ENCODE data around the gene SNX11. TPM values are rescaled to one million over a fixed set of nuclear protein-coding genes. Genes with fewer than 3 reads are reported as not detected.
"Not testable (repeated sequence)": the region's sequence is repeated elsewhere in the genome, so short reads cannot be mapped to it uniquely, and the experiment has no call there.

The SNX11 gene, protein sequence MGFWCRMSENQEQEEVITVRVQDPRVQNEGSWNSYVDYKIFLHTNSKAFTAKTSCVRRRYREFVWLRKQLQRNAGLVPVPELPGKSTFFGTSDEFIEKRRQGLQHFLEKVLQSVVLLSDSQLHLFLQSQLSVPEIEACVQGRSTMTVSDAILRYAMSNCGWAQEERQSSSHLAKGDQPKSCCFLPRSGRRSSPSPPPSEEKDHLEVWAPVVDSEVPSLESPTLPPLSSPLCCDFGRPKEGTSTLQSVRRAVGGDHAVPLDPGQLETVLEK
- 9.8 TPM for total RNA-seq

GRCh38 chr17:48107137-48108055, at the start of gene SNX11:
Gene SNX11, plus strand, starts transcription at chr17:48107766. Its CDS starts 4,278 bp downstream, at chr17:48112044.
- no peak for FAIRE-seq
- DNase-seq (ENCODE audit: low spot score in 2 of 2): peak; percentile 74 to 82

DNA sequence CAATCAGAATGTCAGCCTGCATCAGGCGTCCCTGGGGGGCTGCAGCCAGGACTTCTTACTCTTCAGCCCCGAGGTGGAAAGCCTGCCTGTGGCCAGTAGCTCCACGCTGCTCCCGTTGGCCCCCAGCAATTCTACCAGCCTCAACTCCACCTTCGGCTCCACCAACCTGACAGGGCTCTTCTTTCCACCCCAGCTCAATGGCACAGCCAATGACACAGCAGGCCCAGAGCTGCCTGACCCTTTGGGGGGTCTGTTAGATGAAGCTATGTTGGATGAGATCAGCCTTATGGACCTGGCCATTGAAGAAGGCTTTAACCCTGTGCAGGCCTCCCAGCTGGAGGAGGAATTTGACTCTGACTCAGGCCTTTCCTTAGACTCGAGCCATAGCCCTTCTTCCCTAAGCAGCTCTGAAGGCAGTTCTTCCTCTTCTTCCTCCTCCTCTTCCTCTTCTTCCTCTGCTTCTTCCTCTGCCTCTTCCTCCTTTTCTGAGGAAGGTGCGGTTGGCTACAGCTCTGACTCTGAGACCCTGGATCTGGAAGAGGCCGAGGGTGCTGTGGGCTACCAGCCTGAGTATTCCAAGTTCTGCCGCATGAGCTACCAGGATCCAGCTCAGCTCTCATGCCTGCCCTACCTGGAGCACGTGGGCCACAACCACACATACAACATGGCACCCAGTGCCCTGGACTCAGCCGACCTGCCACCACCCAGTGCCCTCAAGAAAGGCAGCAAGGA, 49.0 kb upstream of the SNX11 start:
- FAIRE-seq (no peak), DNase-seq (ENCODE audit: low spot score in 2 of 2) (no peak)

- FAIRE-seq (no peak), DNase-seq (ENCODE audit: low spot score in 2 of 2) (no peak)
Observed at GRCh38 chr17:48059125-48059668, 48.4 kb upstream of the SNX11 start.

GRCh38 chr17:48060249-48060648, 47.3 kb upstream of the SNX11 start:
- FAIRE-seq: no peak

DNA sequence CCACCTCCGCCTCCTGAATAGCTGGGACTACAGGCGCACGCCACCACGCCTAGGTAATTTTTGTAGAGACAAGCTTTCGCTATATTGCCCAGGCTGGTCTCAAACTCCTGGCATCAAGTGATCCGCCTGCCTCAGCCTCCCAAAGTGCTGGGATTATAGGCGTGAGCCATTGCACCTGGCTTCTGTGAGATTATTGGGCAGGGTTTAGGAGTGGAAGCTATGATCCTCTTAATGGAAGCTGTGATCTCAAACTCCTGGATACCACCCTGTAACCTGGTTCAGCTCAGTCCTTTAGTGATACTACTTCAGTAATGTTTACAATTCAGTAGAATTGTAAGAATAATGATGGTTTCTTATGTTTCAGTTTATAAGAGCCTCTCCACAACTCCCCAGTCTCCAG, 45.3 kb upstream of the SNX11 start:
- DNase-seq (ENCODE audit: low spot score in 2 of 2) (no peak), FAIRE-seq (no peak)

More at GRCh38 chr17:48060249-48060648, 47.3 kb upstream of the SNX11 start:
- no peak for DNase-seq (ENCODE audit: low spot score in 2 of 2)

DNA sequence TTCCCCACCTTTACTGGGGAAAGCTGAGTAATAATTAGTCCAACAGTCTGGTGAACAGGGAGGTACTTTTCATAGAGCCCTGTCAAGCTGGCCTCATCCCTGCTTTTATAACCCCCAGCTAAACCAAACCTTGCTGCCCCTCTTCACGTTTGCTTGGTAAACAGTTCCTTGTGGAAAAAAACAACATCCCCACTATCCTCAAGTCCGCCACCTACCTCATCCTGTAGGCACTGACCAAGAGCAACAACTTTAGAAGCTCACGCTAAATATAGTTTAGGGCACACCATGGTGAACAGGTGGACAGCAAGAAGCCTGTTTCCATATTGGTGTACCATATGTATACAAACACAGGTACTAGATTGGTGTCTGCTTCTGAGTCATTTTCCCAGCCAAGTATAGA, 42.9 kb upstream of the SNX11 start:
- no peak for DNase-seq (ENCODE audit: low spot score in 2 of 2)
- FAIRE-seq: no peak

DNA sequence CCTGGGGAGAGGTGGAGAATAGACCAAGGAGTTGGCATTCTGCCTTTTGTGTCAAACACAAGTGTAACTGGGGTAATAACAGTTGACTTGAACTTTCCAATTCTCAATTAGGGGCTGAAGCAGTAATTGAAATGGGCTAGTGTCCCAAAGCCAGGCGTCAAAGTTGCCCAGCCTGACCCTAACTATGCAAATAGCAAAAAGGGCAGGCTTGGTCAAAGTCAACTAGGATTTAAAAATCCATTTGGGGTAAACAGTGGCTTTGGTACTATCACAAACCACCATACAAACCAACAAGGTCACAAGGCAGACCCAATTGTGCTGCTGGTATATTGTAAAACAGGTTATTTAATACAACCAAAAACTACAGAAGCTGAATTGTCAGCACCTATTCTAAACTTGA, 41.4 kb upstream of the SNX11 start:
- no peak for DNase-seq (ENCODE audit: low spot score in 2 of 2)

DNA sequence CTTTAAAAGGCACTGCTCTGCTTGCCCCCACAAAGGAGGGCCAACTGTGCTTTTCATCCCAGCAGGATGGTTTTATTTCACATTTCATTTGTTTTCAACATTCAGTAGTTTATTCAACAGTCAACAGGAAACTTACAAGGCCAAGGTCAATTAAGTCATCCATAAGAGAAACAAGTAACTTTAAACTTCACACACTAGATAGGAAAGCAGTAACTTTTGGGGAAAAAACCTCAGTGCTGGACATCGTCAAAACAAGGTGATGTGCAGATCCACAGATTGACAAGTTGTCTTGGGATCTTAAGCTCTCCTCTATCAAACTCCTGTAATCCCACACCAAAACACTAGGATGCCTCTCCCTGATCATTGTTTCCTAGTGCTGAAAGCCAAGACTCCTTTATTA, 40.9 kb upstream of the SNX11 start:
- no peak for FAIRE-seq
- no peak for DNase-seq (ENCODE audit: low spot score in 2 of 2)

More for the DNA sequence above, 41.4 kb upstream of the SNX11 start:
- no peak for FAIRE-seq

GRCh38 chr17:48067245-48067644, 40.3 kb upstream of the SNX11 start:
- DNase-seq (ENCODE audit: low spot score in 2 of 2) (no peak), FAIRE-seq (no peak)

- not testable (repeated sequence) for FAIRE-seq; DNase-seq (ENCODE audit: low spot score in 2 of 2)
Observed at GRCh38 chr17:48067808-48068207, 39.8 kb upstream of the SNX11 start.

DNA sequence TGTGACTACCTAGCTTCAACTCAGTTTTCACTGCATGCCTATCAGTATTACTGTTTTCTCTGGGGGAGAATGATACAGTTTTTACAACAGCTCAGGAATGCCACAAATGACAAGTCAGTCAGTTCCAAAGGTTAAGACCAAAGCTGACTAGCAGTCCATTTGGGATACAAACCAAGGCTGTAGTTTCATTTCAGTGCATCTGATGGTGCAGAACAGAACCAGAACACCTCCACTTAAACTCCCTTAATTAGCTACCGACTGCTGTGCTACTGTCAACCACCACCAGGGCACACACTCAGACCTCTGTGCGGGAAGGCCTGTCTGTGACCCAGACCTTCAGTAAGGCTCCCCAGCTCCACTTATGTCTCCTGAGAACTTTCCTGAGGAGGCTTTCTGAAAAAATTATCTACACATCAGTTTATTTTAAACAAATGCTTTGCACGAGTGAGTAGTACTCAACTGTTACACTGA, 39.0 kb upstream of the SNX11 start:
- FAIRE-seq: no peak
- DNase-seq (ENCODE audit: low spot score in 2 of 2): no peak

DNA sequence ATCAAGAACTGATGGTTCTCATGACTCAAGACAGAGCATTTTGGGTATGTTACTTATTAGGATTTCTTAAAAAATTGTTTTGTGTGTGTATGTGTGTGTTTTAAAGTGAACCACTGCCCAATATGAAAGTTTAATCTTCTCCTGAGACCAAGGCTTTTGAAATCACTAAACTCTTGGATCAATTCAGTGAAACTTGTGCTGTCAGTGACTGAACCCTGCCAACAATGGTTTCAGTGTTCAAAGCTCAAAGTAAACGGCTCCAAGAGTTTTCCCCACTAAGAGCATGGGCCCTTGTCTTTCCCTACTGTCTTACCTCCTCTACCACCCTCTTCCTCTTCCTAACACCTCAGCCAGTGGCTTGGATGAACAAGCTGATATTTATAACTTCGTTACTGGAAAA, 37.4 kb upstream of the SNX11 start:
- FAIRE-seq: no peak

GRCh38 chr17:48071654-48072053, 35.9 kb upstream of the SNX11 start:
- DNase-seq (ENCODE audit: low spot score in 2 of 2): no peak
- FAIRE-seq: no peak

More for the DNA sequence above, 37.4 kb upstream of the SNX11 start:
- no peak for DNase-seq (ENCODE audit: low spot score in 2 of 2)

- not testable (repeated sequence) for FAIRE-seq; DNase-seq (ENCODE audit: low spot score in 2 of 2)
Observed at GRCh38 chr17:48072811-48073210, 34.8 kb upstream of the SNX11 start.

GRCh38 chr17:48073566-48074094, 33.9 kb upstream of the SNX11 start:
- DNase-seq (ENCODE audit: low spot score in 2 of 2); FAIRE-seq: not testable (repeated sequence)

GRCh38 chr17:48074322-48075081, 33.1 kb upstream of the SNX11 start:
- DNase-seq (ENCODE audit: low spot score in 2 of 2) (peak in 1 of 2 donors; percentile 58), FAIRE-seq (no peak)

DNA sequence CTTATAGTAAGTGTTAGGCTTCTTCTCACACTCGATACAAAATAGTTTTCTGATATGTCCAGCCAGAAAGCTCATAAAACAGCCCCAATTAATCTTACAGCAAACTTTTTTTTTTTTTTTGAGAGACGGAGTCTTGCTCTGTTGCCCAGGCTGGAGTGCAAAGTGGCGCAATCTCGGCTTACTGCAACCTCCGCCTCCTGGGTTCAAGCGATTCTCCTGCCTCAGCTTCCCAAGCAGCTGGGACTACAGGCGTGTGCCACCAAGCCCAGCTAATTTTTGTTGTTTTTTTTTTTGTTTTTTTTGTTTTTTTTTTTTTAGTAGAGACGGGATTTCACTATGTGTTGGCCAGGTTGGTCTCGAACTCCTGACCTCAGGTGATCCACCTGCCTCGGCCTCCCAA, 30.4 kb upstream of the SNX11 start:
- DNase-seq (ENCODE audit: low spot score in 2 of 2); FAIRE-seq: not testable (repeated sequence)

DNA sequence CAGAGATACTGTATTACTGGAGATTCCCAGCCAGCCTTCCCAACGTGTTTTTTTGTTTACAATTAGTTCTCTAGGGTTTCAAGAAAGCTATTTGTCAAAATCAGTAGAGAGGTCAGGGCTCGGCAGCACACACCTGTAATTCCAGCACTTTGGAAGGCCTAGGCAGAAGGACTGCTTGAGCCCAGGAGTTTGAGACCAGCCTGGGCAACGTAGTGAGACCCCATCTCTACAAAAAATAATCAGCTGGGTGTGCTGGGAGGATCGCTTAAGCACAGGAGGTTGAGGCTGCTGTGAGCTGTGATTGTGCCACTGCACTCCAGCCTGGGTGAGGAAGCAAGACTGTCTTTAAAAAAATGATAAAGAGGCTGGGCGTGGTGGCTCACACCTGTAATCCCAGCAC, 25.7 kb upstream of the SNX11 start:
- DNase-seq (ENCODE audit: low spot score in 2 of 2): no peak
- FAIRE-seq: no peak

DNA sequence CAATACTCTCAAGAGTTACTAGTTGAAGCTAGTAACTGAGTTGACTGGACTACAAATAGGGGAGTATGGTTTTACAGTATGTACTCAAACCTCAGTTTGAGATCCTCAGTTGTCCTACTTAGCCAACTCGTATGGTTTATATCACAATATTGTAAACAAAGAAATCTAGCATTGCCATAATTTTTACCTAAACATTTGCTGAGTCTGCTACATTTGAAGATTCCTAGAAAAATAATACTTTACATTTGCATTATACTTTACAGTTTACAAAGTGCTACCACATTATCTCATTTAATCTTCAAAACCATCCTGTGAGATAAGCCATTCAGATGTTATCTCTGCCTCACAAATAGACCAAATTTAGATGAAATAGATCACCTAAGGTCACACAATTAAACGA, 22.6 kb upstream of the SNX11 start:
- no peak for DNase-seq (ENCODE audit: low spot score in 2 of 2)
- no peak for FAIRE-seq
